ENCODE results near the gene EYS. TPM values are rescaled to one million over a fixed set of nuclear protein-coding genes. Genes with fewer than 3 reads are reported as not detected.

The EYS gene
- total and polyA plus RNA-seq, 2 of the 8 experiments (the other 6 are each of a cell fraction or from before 2014, with no cell fraction given), result 0.05 to 0.13 TPM

DNA sequence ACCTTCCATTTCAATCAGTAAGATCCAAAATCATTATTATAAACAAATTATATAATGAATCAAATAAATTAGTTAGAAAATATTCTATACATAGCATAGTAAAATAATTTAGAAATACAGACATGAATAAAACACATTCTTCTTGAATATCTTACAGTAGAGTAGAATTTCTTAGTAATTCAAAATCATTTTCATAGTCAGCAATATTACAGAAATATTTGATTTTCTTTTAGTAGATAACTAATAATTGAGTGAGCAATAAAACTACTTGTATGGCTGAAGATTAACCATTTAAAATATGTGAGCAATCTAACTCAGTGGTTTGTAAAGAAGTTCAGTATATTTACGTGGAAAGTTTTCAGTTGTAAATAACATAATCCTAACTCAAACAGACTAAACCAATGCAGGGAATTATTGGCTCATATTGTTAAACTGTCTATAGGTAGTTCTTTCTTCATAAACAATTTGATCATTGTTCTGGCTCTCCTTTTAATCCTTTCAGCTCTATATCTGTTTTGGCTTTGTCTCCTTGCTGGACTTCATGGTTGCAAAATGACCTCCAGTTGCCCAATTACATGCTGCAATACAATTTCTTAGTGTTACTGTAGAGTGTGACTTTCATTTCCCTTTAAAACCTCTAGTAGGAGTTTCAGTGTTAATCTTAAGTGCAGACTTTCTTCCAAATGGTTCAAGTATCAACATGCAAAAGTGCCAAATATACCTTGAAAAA lies 307.5 kb downstream of the EYS start:
- H3K4me1 ChIP-seq (replicated peaks in 1 of 4; ENCODE audit: control insufficient read depth in 3 of 4, insufficient read depth in 4 of 4, low read length in 3 of 4), result no peaks in the 10 kb centered on the region
- TF ChIP-seq KDM4A (IDR thresholded peaks at IDR 0.05; ENCODE audit: low read depth, low read length, severe bottlenecking), result no peak
- TF ChIP-seq RNF2 (IDR thresholded peaks at IDR 0.05; ENCODE audit: borderline replicate concordance, low read depth, low read length, missing control alignments, poor library complexity, severe bottlenecking), result no peak
- TF ChIP-seq TBP (IDR thresholded peaks at IDR 0.05; ENCODE audit: low read depth, low read length), result no peak
- no peak for TF ChIP-seq SP4 (IDR thresholded peaks at IDR 0.05; ENCODE audit: low read length)
- TF ChIP-seq CREB1 (IDR thresholded peaks at IDR 0.05), result no peak
- no peak for TF ChIP-seq MAFK (IDR thresholded peaks at IDR 0.05; ENCODE audit: low read depth, low read length)
- TF ChIP-seq TCF12 (IDR thresholded peaks at IDR 0.05; ENCODE audit: low read depth, low read length), result no peak
- no peak for TF ChIP-seq SP1 (IDR thresholded peaks at IDR 0.05; ENCODE audit: low read depth, low read length)
- TF ChIP-seq SIN3A (conservative IDR thresholded peaks at IDR 0.05 in 1 of 2, IDR thresholded peaks at IDR 0.05 in 1 of 2; ENCODE audit: low read depth in 1 of 2, low read length in 2 of 2), result no peak
- no peak for TF ChIP-seq POLR2AphosphoS5 (IDR thresholded peaks at IDR 0.05; ENCODE audit: low read depth, low read length)
- TF ChIP-seq SIRT6 (IDR thresholded peaks at IDR 0.05; ENCODE audit: low read length), result no peak
- TF ChIP-seq, protein P1, sequence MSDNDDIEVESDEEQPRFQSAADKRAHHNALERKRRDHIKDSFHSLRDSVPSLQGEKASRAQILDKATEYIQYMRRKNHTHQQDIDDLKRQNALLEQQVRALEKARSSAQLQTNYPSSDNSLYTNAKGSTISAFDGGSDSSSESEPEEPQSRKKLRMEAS (IDR thresholded peaks at IDR 0.05), result no peak

More for the DNA sequence above, 307.5 kb downstream of the EYS start:
- WGBS, 2 experiments (ENCODE audit: extremely low coverage in 1 of 2, insufficient coverage in 1 of 2, insufficient read length in 1 of 2, insufficient replicate concordance in 2 of 2, low coverage in 1 of 2, low lambda C conversion rate in 2 of 2, missing lambda C conversion rate in 1 of 2), result 94% methylated on average over 1 of the region's 1 CpG; no CpG with 5 or more reads in 1 of the 2 experiments
- Histone ChIP-seq H2BK15ac (ENCODE audit: low read length) (no peak overlapping the region), H3K9ac (replicated peaks in 1 of 4; ENCODE audit: extremely low read depth in 1 of 4, low read depth in 3 of 4, low read length in 3 of 4) (no peak overlapping the region), H4K8ac (ENCODE audit: extremely low read depth, insufficient read depth, low read length) (no peak overlapping the region), H3K14ac (ENCODE audit: insufficient read length) (no peak overlapping the region), H3K36me3 (ENCODE audit: control insufficient read depth in 2 of 4, insufficient read depth in 4 of 4, low read length in 3 of 4) (no peaks in the 10 kb centered on the region), H3K79me2 (ENCODE audit: control insufficient read depth in 1 of 2, insufficient read depth in 2 of 2, low read length in 2 of 2) (no peaks in the 10 kb centered on the region), H3K4ac (replicated peaks; ENCODE audit: insufficient read length, low read depth, low read length) (no peak overlapping the region), H3K4me2 (ENCODE audit: insufficient read depth in 1 of 2, low read depth in 2 of 2, low read length in 2 of 2) (no peak overlapping the region), H3K23me2 (ENCODE audit: low read depth, low read length) (no peaks in the 10 kb centered on the region), H4K5ac (ENCODE audit: insufficient read length, low read depth, low read length) (no peak overlapping the region), H3K18ac (ENCODE audit: extremely low read depth, low read length) (no peak overlapping the region), H3K27me3 (replicated peaks in 1 of 4; ENCODE audit: control insufficient read depth in 3 of 4, extremely low read depth in 1 of 4, insufficient read depth in 3 of 4, low read length in 3 of 4) (no peaks in the 10 kb centered on the region), H2AFZ (ENCODE audit: low read length) (no peak overlapping the region), H3K27ac (ENCODE audit: low read depth, low read length) (no peak overlapping the region), H2BK120ac (replicated peaks; ENCODE audit: low read depth, low read length) (no peak overlapping the region), H2BK20ac (ENCODE audit: low read length) (no peak overlapping the region), H2BK5ac (ENCODE audit: low read depth, low read length) (no peak overlapping the region), H3K4me3 (ENCODE audit: extremely low read depth in 1 of 4, insufficient read depth in 2 of 4, low read depth in 3 of 4, low read length in 4 of 4) (no peak overlapping the region), H3K56ac (replicated peaks; ENCODE audit: insufficient read length, low read depth, low read length) (no peak overlapping the region), H2BK12ac (ENCODE audit: low read depth, low read length) (no peak overlapping the region), H4K20me1 (replicated peaks in 1 of 2; ENCODE audit: control insufficient read depth in 1 of 2, insufficient read depth in 2 of 2, low read length in 2 of 2) (no peaks in the 10 kb centered on the region), H3K9me3 (ENCODE audit: insufficient read depth in 2 of 2, low read depth in 1 of 2, low read length in 1 of 2) (no peaks in the 10 kb centered on the region), H4K91ac (replicated peaks; ENCODE audit: insufficient read length, low read length) (no peak overlapping the region), H2AK5ac (ENCODE audit: low read depth, low read length) (no peak overlapping the region), H3K23ac (ENCODE audit: insufficient read length) (no peak overlapping the region), H3K79me1 (ENCODE audit: low read depth, low read length) (no peaks in the 10 kb centered on the region)
- no peak for DNase-seq (ENCODE audit: low read depth in 1 of 2, low spot score in 2 of 2)
- POLR2A ChIA-PET (ENCODE audit: partially characterized antibody), result no interaction called here
- no peak for FAIRE-seq
- CTCF ChIA-PET (ENCODE audit: partially characterized antibody), result no interaction called here

All from H1 (cell line).